AG10803 (cell line): Measurements from ENCODE around the gene TP53TG5.
A peak's percentile ranks its signal among the peaks of the same experiment; 100 is the strongest.

Experiments
- DNase-seq: peaks from one replicate; pipeline ENCODE4 v3.0.0; 2010; ENCODE audit warnings: low read depth
- H3K4me3 ChIP-seq: 2 replicates; pipeline ENCODE4 v1.5.1; 2011; ENCODE audit warnings: mild to moderate bottlenecking, low read length, control low read depth
- TF ChIP-seq, protein P1 (sequence below): conservative IDR thresholded peaks from 2 replicates; pipeline ENCODE4 v1.5.1; 2011; ENCODE audit warnings: mild to moderate bottlenecking, low read length, control low read depth, inconsistent platforms

TP53TG5 gene

GRCh38 chr20:45374101-45374467 lies 4.0 kb downstream of the TP53TG5 start:
- no peak for DNase-seq
- peak overlapping the region; percentile 65; the same call in 1 of the 2 replicates for H3K4me3 ChIP-seq

GRCh38 chr20:45373353-45374100 lies 4.6 kb downstream of the TP53TG5 start:
- H3K4me3 ChIP-seq, result peak overlapping the region; percentile 65
- TF ChIP-seq, protein P1, sequence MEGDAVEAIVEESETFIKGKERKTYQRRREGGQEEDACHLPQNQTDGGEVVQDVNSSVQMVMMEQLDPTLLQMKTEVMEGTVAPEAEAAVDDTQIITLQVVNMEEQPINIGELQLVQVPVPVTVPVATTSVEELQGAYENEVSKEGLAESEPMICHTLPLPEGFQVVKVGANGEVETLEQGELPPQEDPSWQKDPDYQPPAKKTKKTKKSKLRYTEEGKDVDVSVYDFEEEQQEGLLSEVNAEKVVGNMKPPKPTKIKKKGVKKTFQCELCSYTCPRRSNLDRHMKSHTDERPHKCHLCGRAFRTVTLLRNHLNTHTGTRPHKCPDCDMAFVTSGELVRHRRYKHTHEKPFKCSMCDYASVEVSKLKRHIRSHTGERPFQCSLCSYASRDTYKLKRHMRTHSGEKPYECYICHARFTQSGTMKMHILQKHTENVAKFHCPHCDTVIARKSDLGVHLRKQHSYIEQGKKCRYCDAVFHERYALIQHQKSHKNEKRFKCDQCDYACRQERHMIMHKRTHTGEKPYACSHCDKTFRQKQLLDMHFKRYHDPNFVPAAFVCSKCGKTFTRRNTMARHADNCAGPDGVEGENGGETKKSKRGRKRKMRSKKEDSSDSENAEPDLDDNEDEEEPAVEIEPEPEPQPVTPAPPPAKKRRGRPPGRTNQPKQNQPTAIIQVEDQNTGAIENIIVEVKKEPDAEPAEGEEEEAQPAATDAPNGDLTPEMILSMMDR, result peak; percentile 84
- peak; percentile 70 for DNase-seq

More at GRCh38 chr20:45374101-45374467, 4.0 kb downstream of the TP53TG5 start:
- TF ChIP-seq, protein P1, result no peak

- TF ChIP-seq, protein P1, result no peak
- peak; percentile 16 for DNase-seq
- no peak overlapping the region; the same call in 1 of the 2 replicates for H3K4me3 ChIP-seq
Measured at GRCh38 chr20:45372646-45373352, 5.3 kb downstream of the TP53TG5 start.

DNA sequence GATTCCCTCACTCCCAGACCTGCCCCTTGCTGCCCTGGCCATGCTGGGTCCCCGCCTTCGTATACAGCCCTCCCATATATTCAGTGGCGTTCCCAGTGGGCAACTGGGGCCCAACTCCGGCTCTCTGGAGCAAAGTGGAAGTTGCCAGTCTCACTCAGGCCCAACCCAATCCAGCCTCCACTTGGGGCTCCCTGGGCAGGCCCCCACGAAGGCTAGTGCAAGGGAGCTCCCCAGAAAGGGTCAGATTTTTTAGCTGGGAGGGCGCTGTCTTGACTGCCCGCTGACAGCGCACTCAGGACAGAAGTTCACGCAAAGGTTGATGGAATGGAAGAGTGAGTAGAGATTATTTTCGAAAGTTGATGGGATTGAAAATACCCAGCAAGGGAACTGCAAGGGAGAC lies 5.9 kb downstream of the TP53TG5 start:
- DNase-seq, result no peak
- no peak overlapping the region for H3K4me3 ChIP-seq
- TF ChIP-seq, protein P1, result no peak

- TF ChIP-seq, protein P1, result no peak
- no peak for DNase-seq
- H3K4me3 ChIP-seq, result no peak overlapping the region
Measured at GRCh38 chr20:45370571-45371160, 7.5 kb downstream of the TP53TG5 start.

DNA sequence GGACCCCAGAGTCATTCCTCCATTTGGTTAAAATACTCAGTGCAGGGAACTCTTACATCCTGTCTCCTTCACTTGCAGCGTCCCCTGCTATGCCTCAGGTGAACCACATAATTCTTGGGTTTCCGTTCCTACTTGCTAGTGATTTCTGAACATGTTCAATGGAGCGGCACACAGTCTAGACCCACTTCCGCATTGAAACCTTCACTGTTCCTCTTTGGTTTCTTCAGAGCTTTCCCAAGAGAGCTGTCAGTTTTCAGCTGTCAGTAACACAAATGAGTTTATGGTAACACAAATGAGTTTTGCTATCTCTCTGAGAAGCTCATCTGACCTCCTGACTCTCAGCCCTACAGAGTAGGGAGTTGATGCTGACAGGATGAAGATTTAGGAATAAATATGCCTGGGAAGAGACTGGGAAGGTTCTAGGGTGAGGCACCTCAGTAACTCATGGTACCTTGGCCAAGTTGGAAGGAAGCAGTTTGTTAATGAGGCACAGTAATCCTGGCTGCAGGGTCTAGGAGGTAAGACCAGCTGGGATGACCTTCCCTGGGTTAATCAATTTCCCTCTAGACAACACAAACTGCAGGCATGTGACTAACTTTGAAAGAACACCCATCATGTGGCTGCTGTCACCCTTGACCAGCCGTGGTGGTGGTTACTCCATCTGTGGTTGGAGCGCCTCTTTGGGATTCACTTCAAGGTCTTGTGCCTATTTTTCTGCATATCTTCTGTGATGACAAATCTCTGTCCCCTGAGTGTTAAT lies 9.7 kb downstream of the TP53TG5 start:
- H3K4me3 ChIP-seq, result no peak overlapping the region
- TF ChIP-seq, protein P1, result no peak
- no peak for DNase-seq
